ENCODE measurements around the gene SH3TC1. TPM values are rescaled to one million over a fixed set of nuclear protein-coding genes. Genes with fewer than 3 reads are reported as not detected.

Gene SH3TC1
- total RNA-seq, 1 donor from 2014 or later: 1.2 TPM

DNA sequence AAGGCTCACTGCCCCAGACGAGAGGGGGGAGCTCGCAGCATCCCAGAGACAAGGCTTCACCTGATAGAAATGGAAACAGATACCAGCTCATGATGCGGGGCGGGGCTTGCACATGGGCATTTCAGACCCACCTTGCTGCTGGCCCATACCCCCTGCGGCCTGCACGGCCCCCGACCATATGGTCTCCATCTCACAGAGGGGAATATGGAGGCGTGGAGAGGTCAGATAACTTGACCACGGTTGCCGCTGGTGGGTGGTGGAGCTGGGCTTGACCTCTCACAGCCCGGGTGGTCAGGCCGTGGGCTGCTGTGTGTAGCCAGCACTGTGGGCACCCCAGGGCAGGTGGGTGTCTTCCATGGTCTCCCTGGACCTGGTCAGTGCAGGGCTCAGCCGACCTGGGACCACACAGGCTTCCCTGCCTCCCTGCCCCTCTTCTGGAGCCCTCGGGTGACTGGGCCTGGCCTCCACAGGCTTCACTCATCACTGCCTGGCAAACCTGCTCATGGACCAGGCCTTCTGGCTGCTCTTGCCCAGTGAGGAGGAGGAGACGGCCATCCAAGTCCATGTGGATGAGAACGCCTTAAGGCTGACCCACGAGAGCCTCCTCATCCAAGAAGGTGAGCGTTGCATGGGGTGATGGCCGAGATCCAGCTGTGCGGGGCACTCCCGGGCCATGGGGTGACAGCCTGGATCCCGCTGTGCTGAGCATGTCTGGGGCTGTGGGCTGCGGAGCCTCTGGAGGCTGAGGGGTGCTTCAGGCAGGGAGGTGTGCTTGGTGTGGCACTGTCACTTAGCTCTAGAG lies 16.8 kb downstream of the SH3TC1 start:
- H2AFZ ChIP-seq (ENCODE audit: low read depth, low read length): no peak overlapping the region
- H3K4me3 ChIP-seq (ENCODE audit: insufficient read depth, low read depth, low read length): no peak overlapping the region
- Mint-ChIP-seq H3K27me3 (ENCODE audit: low read depth, unreplicated experiment) (peaks cover 56% of the 10 kb centered on the region), H3K4me3 (ENCODE audit: unreplicated experiment) (no peak overlapping the region), H3K27ac (ENCODE audit: unreplicated experiment) (no peak overlapping the region), H3K9me3 (ENCODE audit: unreplicated experiment) (no peaks in the 10 kb centered on the region), H3K36me3 (ENCODE audit: low read depth, unreplicated experiment) (peaks cover 3% of the 10 kb centered on the region), H3K4me1 (ENCODE audit: low read depth, unreplicated experiment) (no peaks in the 10 kb centered on the region)
- H3K4me1 ChIP-seq (ENCODE audit: insufficient read depth, low read length): no peaks in the 10 kb centered on the region
- no peak overlapping the region for H3K9ac ChIP-seq (ENCODE audit: low read length)
- H3K9me3 ChIP-seq (ENCODE audit: insufficient read depth, low read depth, low read length): no peaks in the 10 kb centered on the region
- H3K4me2 ChIP-seq (ENCODE audit: low read length): no peak overlapping the region
- FAIRE-seq (no peak), DNase-seq (ENCODE audit: low read depth) (no peak)
- no peaks in the 10 kb centered on the region for H3K79me2 ChIP-seq (ENCODE audit: insufficient read depth, low read length)
- no peaks in the 10 kb centered on the region for H3K27me3 ChIP-seq (ENCODE audit: insufficient read depth, low read length)
- H3K36me3 ChIP-seq (ENCODE audit: insufficient read depth, low read length): no peaks in the 10 kb centered on the region
- peaks cover 5% of the 10 kb centered on the region for H4K20me1 ChIP-seq (ENCODE audit: insufficient read depth, low read length)
- no peak overlapping the region for H3K27ac ChIP-seq (ENCODE audit: low read depth, low read length)
- no peak for TF ChIP-seq CTCF (IDR thresholded peaks at IDR 0.05; ENCODE audit: insufficient read depth, low read depth, low read length)
- no peak for TF ChIP-seq EZH2 (IDR thresholded peaks at IDR 0.05; ENCODE audit: insufficient read depth, low read length)

DNA sequence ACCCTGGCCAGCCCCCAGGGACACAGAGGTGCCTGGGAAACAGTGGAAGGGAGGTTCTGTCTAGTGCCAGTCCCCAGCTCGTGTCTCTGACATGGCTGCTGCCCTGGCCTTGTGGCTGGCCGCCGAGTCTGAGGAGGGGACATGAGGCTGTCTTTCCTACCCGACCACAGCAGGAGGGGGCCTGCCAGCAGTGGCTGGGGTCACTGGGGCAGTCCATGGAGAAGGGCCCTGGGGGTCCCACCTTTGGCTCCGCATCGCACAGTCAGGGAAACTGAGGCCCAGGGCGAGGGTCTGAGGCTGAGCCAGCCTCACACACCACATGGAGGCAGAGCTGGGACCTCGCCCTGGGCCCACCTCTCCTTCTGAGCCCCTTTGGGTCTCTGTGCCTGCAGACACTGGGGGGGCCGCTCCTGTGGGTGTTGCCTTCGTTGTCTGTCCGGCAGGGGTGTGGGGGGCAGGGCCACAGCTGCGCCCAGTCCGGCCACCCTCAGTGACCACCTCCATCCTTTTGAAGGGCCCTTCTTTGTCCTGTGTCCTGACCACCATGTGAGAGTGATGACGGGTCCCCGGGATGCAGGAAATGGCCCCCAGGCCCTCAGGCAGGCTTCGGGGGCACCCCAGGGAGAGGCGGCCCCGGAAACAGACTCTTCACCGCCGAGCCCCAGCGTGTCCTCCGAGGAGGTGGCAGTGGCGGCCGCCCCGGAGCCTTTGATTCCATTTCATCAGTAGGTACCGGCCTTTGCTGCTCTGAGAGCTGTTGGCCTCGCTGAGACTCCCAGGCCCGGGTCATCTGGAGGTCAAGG lies 17.6 kb downstream of the SH3TC1 start:
- Mint-ChIP-seq H3K27ac (ENCODE audit: unreplicated experiment) (no peak overlapping the region), H3K4me1 (ENCODE audit: low read depth, unreplicated experiment) (no peaks in the 10 kb centered on the region), H3K4me3 (ENCODE audit: unreplicated experiment) (no peak overlapping the region), H3K9me3 (ENCODE audit: unreplicated experiment) (no peaks in the 10 kb centered on the region), H3K36me3 (ENCODE audit: low read depth, unreplicated experiment) (peaks cover 3% of the 10 kb centered on the region), H3K27me3 (ENCODE audit: low read depth, unreplicated experiment) (peaks cover 54% of the 10 kb centered on the region)
- no peak for DNase-seq (ENCODE audit: low read depth)
- H2AFZ ChIP-seq (ENCODE audit: low read depth, low read length): no peak overlapping the region
- no peak for FAIRE-seq
- no peaks in the 10 kb centered on the region for H3K4me1 ChIP-seq (ENCODE audit: insufficient read depth, low read length)
- H3K4me3 ChIP-seq (ENCODE audit: insufficient read depth, low read depth, low read length): no peak overlapping the region
- H3K27me3 ChIP-seq (ENCODE audit: insufficient read depth, low read length): no peaks in the 10 kb centered on the region
- no peaks in the 10 kb centered on the region for H3K79me2 ChIP-seq (ENCODE audit: insufficient read depth, low read length)
- H3K27ac ChIP-seq (ENCODE audit: low read depth, low read length): no peak overlapping the region
- H3K36me3 ChIP-seq (ENCODE audit: insufficient read depth, low read length): no peaks in the 10 kb centered on the region
- TF ChIP-seq CTCF (IDR thresholded peaks at IDR 0.05; ENCODE audit: insufficient read depth, low read depth, low read length) (no peak), EZH2 (IDR thresholded peaks at IDR 0.05; ENCODE audit: insufficient read depth, low read length) (no peak)
- H3K9me3 ChIP-seq (ENCODE audit: insufficient read depth, low read depth, low read length): no peaks in the 10 kb centered on the region
- no peak overlapping the region for H3K9ac ChIP-seq (ENCODE audit: low read length)
- peaks cover 5% of the 10 kb centered on the region for H4K20me1 ChIP-seq (ENCODE audit: insufficient read depth, low read length)
- no peak overlapping the region for H3K4me2 ChIP-seq (ENCODE audit: low read length)

- H3K36me3 Mint-ChIP-seq (ENCODE audit: low read depth, unreplicated experiment): peaks cover 3% of the 10 kb centered on the region
- Histone ChIP-seq H3K9ac (ENCODE audit: low read length) (no peak overlapping the region), H3K4me2 (ENCODE audit: low read length) (no peak overlapping the region), H3K4me1 (ENCODE audit: insufficient read depth, low read length) (no peaks in the 10 kb centered on the region), H4K20me1 (ENCODE audit: insufficient read depth, low read length) (peaks cover 5% of the 10 kb centered on the region), H3K27ac (ENCODE audit: low read depth, low read length) (no peak overlapping the region), H3K9me3 (ENCODE audit: insufficient read depth, low read depth, low read length) (no peaks in the 10 kb centered on the region), H3K36me3 (ENCODE audit: insufficient read depth, low read length) (no peaks in the 10 kb centered on the region), H3K79me2 (ENCODE audit: insufficient read depth, low read length) (no peaks in the 10 kb centered on the region), H3K4me3 (ENCODE audit: insufficient read depth, low read depth, low read length) (no peak overlapping the region), H3K27me3 (ENCODE audit: insufficient read depth, low read length) (no peaks in the 10 kb centered on the region), H2AFZ (ENCODE audit: low read depth, low read length) (no peak overlapping the region)
- H3K4me1 Mint-ChIP-seq (ENCODE audit: low read depth, unreplicated experiment): no peaks in the 10 kb centered on the region
- H3K9me3 Mint-ChIP-seq (ENCODE audit: unreplicated experiment): no peaks in the 10 kb centered on the region
- peaks cover 48% of the 10 kb centered on the region for H3K27me3 Mint-ChIP-seq (ENCODE audit: low read depth, unreplicated experiment)
- DNase-seq (ENCODE audit: low read depth): no peak
- TF ChIP-seq CTCF (IDR thresholded peaks at IDR 0.05; ENCODE audit: insufficient read depth, low read depth, low read length) (no peak), EZH2 (IDR thresholded peaks at IDR 0.05; ENCODE audit: insufficient read depth, low read length) (no peak)
- no peak overlapping the region for H3K27ac Mint-ChIP-seq (ENCODE audit: unreplicated experiment)
- H3K4me3 Mint-ChIP-seq (ENCODE audit: unreplicated experiment): no peak overlapping the region
- no peak for FAIRE-seq
Measured at GRCh38 chr4:8217246-8217511, 18.1 kb downstream of the SH3TC1 start.
